Lower leg skin (tissue), 3 donors: Measurements from ENCODE around the gene RPS6KA4.

Experiments
- POLR2A ChIP-seq, 2 donors: fragments of 450-650 bp; IDR thresholded peaks; one replicate each; pipeline ENCODE4 v1.6.1; 2016 to 2017; ENCODE audit warnings: antibody characterized with exemption in 2 of 2, mild to moderate bottlenecking in 1 of 2, moderate library complexity in 1 of 2
- TF ChIP-seq, protein P1 (sequence below), 3 donors: fragments of 450-650 bp; IDR thresholded peaks; one replicate each; pipeline ENCODE4 v1.5.1; 2016; ENCODE audit warnings: antibody characterized with exemption in 3 of 3, mild to moderate bottlenecking in 3 of 3, moderate library complexity in 2 of 3

DNA sequence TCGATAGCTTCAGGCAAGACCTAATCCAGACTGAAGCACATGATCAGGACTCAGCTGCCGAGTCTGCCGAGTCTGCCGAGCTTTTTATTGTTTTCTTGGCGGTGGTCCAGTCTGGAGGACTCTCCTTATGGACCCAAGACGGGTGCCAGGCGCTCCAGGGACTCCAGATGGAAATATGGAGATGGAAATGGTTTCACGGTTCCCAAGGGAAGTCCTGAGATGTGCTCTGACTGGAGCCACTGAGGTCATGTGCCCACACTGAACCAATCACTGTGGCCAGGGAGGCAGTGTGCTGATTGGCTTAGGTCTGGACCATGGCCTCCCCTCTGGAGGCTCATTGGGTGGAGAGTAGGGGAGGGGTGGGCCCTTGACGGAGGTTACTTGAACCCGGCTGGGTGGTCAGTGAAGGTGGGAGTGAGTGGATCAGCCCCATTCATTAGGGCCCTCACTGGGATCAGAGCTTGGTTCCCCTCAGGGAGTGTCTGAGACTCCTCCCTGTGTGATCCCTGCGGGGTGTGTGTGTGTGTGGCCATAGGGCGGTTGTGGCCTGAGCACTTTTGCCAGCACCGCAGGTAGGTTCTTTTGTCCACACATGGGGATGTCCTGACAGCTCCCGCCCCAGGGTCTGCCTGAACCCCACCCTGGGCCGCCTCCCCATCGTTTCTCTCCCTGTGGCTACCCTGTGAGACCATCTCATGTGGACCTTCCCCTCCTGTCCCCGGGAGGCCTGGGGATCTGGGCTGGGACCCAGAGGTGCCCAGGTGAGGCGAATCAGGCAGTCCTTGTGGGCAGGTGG, 14.0 kb downstream of the RPS6KA4 start:
- TF ChIP-seq, protein P1, sequence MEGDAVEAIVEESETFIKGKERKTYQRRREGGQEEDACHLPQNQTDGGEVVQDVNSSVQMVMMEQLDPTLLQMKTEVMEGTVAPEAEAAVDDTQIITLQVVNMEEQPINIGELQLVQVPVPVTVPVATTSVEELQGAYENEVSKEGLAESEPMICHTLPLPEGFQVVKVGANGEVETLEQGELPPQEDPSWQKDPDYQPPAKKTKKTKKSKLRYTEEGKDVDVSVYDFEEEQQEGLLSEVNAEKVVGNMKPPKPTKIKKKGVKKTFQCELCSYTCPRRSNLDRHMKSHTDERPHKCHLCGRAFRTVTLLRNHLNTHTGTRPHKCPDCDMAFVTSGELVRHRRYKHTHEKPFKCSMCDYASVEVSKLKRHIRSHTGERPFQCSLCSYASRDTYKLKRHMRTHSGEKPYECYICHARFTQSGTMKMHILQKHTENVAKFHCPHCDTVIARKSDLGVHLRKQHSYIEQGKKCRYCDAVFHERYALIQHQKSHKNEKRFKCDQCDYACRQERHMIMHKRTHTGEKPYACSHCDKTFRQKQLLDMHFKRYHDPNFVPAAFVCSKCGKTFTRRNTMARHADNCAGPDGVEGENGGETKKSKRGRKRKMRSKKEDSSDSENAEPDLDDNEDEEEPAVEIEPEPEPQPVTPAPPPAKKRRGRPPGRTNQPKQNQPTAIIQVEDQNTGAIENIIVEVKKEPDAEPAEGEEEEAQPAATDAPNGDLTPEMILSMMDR (IDR thresholded peaks at IDR 0.05): no peak
- TF ChIP-seq POLR2A (IDR thresholded peaks at IDR 0.05): no peak
